NCI-H2171 (cell line): ENCODE measurements around the gene PCF11.
"Not testable (repeated sequence)": the region's sequence is repeated elsewhere in the genome, so short reads cannot be mapped to it uniquely, and the experiment has no call there.

ENCODE experiments used
- DNase-seq: peaks from one replicate; lab custom pipeline; 2025; lab: John Stamatoyannopoulos, UW

PCF11 gene

DNA sequence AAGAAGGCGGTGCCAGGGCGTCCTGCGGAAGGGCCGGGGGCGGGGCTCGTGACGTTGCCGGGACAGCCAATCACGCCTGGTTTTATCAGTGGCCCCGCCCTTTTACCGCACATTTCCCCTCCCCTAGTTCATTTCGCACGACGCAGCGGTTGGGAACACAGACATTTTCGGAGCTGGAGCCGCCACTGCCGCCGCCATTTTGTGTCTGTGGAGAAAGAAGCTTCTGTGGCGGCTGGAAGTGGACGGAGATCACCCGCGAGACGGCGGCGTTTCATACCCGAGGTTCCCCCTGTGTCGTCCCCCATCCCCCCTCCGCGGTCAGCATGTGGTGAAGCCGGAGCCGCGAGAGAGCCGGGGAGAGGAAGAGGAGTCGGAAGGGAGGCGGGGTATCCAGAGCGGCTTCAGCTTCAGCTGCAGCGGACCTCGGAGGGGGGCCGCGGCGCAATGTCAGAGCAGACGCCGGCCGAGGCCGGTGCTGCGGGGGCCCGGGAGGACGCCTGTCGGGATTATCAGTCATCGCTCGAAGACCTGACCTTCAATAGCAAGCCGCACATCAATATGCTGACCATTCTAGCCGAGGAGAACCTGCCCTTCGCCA lies at the start of gene PCF11:
Gene PCF11 (plus strand): TSS at position 136 of the 598 bp plus-strand sequence. CDS start 309 bp downstream, at position 445.
- no peak for DNase-seq

DNA sequence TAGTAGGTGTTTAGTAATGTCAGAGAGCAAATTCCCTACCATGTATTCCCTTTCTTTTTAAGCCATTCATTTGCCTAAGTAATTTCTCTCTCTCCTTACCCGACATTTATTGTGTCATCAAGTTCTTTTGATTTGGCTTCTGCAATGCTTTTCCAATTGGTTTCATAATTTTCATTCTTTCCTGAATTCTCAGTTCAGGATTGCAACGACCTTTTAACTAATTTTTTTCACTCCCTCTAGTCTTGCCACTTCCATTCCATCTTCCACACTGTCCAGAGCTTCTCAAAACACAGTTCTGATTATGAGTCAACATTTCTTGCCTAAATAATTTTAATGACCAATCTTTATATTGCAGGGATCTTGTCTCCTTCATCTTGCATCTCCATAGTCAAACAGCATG lies 44.0 kb upstream of the PCF11 start:
- DNase-seq, result no peak

DNA sequence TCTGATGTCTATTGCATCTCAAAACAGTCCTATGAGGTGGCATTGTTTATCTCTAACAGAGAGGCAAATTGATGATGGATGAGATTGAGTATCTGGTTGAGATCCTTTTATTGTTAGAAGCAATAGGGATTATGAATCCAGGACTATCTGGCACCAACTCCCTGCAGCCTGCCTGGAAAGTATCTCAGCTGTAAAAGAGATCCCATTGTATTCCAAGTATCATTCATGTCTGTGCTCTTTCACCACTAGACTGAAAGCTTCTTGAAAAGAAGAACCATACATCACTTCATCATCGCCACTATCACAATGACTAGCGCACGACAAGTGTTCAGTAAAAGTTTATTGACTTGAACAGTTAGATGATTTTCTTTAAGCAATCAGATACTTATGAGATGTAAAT lies 41.9 kb upstream of the PCF11 start:
- no peak for DNase-seq

DNA sequence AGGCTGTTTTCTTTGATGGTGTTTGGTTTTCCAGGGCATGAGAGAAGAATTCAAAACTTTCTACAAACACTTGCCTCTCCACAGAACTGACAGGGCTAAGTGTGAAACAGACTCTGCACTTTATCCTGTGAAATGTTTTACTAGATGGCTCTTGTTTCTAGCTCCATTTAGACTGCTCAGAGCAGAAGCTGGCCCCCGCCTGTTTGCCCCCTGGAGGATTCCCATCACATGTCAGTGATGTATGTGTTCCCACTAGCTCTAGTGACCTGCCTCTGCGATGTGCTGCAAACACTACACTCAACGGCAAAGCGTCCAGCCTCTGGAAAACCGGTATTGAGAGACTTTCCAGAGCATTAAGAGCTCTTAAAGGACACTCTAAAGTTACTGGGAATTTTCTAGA lies 41.4 kb upstream of the PCF11 start:
- no peak for DNase-seq

GRCh38 chr11:83116015-83116641 lies 40.8 kb upstream of the PCF11 start:
- no peak for DNase-seq

- DNase-seq, result no peak
These were observed 38.1 kb upstream of the PCF11 start for GRCh38 chr11:83118814-83119213.

- no peak for DNase-seq
These were observed 37.7 kb upstream of the PCF11 start for GRCh38 chr11:83119216-83119615.

GRCh38 chr11:83120327-83120726 lies 36.6 kb upstream of the PCF11 start:
- no peak for DNase-seq

DNA sequence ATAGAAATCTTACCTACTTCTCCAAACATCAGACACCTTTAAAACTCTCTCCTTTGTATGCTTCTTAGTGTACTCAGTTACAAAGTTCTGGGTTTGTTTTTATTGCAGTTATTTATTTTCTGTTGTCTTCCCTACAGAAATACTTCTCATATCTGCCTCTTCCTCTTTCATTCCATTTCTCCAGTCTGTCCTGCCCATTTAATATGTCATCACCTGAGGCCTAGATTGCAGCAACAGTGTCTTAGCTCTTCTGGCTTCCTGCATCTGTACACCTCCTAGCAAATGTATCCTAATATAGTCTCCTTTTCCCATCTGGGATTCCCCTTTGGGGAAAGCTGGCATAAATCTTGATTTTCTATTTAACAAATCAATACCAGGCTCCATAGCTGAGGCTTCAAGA lies 34.9 kb upstream of the PCF11 start:
- no peak for DNase-seq

DNA sequence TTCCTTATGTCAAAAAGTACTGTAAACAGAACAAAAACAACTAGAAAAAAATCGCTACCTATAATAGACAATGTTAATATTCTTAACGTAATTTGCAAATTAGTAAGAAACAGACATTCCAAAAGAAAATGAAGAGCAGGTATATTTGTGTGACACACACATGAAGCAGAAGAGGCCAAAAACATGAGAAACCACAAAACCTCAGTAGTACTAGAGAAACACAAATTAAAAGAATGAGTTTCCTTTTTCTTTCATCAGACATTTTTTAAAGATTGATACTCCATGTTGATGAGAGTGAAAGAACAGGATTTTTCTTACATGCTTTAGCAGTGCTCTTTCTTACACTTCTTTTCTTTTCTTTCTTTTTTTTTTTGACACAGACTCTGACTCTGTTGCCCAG lies 34.2 kb upstream of the PCF11 start:
- DNase-seq, result no peak

GRCh38 chr11:83124636-83125424 lies 32.1 kb upstream of the PCF11 start:
- DNase-seq, result no peak

- no peak for DNase-seq
These were observed 31.4 kb upstream of the PCF11 start for GRCh38 chr11:83125577-83125976.

DNA sequence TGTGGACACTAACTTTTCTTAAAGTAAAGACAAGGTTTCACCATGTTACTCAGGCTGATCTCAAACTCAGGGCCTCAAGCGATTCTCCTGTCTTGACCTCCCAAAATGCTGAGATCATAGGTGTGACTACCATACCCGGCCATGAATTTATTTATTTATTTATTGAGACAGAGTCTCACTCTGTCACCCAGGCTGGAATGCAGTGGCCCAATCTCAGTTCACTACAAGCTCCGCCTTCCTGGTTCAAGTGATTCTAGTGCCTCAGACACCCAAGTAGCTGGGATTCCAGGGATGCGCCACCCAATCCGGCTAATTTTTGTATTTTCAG lies 29.7 kb upstream of the PCF11 start:
- DNase-seq, result no peak

DNA sequence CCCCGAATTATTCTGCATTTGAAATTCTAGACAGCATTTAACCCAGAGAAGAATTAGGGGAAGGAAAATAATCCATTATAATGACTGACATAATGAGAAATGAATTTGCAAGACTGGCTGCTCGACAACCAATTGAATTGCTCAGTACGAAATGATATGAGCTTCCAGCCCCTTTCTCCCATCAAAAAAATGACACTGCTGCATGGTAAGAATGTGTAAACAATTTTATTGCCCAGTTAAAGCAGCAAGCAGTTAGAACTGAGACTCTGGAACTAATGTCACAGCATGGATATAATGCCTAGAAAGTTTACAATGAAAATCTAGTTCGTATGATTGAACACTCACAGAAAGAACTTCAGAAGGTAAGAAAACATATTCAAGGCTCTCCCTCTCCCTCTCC lies 24.7 kb upstream of the PCF11 start:
- no peak for DNase-seq

DNA sequence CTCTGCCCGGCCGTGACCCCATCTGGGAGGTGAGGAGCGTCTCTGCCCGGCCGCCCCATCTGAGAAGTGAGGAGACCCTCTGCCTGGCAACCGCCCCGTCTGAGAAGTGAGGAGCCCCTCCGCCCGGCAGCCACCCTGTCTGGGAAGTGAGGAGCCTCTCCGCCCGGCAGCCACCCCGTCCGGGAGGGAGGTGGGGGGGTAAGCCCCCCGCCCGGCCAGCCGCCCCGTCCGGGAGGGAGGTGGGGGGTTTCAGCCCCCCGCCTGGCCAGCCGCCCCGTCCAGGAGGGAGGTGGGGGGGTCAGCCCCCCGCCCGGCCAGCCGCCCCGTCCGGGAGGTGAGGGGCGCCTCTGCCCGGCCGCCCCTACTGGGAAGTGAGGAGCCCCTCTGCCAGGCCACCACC lies 23.7 kb upstream of the PCF11 start:
- DNase-seq, result not testable (repeated sequence)

- DNase-seq, result no peak
These were observed 17.6 kb upstream of the PCF11 start for GRCh38 chr11:83139310-83139709.

GRCh38 chr11:83140691-83141455 lies 16.1 kb upstream of the PCF11 start:
- DNase-seq, result no peak

DNA sequence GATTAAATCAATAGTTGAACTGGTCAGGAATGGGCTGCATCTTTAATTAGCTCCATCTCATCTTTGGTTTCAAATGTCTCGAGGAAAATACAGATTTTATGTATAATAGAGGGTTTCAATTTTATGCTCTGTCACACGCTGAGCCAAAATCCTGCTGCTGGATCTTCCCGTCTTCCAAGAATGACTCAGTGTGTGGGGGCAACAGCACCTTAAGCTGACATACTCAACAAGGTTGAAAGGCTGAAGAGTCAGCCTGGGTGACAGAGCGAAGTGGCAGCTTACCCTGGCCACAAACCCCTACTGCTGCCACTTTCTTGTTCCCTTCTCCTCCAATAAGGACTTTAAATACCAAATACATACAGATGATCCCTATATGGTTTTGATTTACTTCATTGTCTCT lies 9.0 kb upstream of the PCF11 start:
- no peak for DNase-seq

DNA sequence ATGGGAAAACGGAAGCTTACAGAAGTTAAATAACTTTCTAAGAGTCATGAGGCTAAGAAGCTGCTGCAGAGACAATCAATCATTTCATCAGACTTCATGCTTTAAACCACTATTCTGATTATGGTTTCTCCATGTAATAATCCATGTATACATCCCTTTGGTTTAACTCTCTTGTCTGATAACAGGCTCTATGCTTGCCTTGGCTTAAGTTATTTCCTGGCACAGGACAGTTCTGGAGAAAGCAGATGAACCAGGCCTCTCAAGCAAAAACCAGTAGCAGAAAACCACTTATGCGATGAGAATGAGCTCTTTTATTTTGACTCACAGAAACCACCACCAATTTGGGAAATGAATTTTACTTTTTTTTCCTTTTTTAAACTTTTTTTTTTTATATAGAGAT lies 6.5 kb upstream of the PCF11 start:
- no peak for DNase-seq

DNA sequence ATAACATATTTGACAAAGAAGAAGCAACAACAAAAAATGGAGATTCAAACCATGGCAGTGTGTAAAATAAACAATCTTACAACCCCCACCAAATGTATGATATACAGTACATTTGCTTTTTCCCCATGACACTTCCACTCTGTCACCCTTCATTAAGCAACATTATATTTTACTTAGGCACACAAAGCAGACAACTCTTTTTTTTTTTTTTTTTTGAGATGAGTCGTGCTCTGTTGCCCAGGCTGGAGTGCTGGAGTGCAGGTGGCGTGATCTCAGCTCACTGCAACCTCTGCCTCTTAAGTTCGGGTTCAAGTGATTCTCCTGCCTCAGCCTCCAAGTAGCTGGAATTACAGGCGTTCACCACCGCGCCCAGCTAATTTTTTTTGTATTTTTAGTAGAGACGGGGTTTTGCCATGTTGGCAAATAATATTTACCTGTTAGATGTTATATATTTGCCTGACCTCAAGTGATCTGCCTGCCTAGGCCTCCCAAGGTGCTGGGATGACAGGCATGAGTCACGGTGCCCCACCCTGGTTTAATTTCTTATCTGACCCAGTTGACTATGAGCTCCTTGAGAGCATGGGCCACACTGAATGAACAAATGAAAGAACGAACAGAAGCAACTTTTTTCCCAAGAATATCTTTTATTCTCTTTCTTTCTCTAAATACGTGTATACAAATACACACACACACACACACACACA lies 5.5 kb upstream of the PCF11 start:
- DNase-seq, result no peak

DNA sequence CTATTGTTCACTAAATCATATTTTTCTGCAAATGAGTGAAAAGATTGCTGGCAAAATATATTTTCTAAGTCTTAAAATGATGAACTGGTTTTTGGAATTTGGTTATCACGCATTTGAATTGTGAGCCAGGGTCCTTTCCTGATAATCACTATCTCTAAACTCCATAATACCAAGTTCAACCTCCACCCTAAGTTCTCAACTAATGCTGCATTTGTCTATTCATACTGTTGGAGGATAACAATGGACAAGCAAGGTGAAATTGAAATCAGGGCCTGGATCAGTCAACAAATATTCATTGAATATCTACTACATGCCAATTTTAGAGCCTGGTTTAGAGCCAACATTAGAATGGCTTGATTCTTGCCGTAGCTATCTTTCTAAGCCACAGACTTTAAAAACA lies 4.7 kb upstream of the PCF11 start:
- no peak for DNase-seq

DNA sequence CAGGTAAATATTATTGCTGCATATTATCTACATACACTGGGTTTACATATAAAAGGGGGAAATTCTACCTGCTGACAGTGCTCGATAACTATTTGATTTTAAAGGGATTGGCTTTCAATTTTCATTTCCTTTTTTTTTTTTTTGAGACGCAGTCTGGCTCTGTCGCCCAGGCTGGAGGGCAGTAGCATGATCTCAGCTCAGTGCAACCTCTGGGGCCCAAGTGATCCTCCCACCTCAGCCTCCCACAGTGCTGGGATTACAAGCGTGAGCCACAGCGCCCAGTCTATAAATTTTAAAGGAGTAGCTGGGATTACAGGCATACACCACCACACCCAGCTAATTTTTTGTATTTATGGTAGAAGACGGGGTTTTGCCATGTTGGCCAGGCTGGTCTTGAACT lies 3.2 kb upstream of the PCF11 start:
- no peak for DNase-seq
